ENCODE data around the gene LMTK2.

The LMTK2 gene

DNA sequence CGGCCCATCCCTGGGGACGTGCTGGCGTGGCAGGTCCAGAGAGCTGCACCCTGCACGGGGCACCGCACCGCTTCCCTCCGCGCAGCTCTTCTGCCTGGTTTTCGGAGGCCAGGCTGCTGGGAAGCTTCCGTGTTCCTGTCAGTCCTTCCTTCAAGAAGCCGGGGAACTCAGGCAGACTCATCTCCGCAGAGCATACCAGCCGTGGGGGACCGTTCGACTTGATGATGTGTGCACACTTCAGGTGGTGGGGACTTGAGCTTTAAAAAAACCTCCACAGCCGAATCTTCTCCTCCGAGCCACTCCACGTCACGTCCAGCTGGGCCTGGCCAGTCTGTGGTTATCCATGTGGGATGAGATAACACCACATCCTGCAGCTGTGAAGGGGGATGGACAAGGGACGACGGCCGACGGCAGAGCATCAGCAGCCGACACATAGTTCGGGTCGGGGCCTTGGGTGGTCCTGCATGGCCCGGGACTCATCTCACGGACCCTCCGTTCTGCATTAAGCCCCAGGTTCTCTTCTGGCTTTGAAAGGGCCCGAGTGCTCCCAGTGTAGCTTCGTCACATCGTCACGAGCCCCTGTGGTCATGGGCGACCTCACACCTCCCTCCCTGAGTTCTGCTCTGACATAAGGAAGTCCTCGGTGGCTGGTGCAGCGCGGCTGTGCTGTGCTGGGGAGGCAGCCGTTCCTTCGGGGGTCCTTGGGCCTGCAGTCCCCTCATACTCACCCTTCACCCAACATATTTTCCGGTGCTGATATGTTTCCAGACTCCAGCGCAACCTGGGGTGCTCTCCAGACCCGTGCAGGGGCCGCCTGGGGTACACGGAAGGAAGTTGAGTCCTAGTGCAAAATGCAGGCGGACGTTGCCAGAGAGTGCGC lies 100.0 kb downstream of the LMTK2 start:
- Histone ChIP-seq H3K36me3 (ENCODE audit: control insufficient read depth, insufficient read depth, low read length) (no peaks in the 10 kb centered on the region), H3K9ac (no peak overlapping the region), H3K9me3 (ENCODE audit: control insufficient read depth, low read length) (no peaks in the 10 kb centered on the region), H3K27me3 (ENCODE audit: control insufficient read depth, insufficient read depth, low read length) (no peaks in the 10 kb centered on the region), H3K27ac (no peak overlapping the region), H3K4me3 (ENCODE audit: low read depth, low read length) (no peak overlapping the region), H3K4me2 (ENCODE audit: low read length) (no peak overlapping the region), H3K79me2 (no peaks in the 10 kb centered on the region), H2AFZ (no peak overlapping the region), H3K4me1 (no peaks in the 10 kb centered on the region)
- TF ChIP-seq, protein P1, sequence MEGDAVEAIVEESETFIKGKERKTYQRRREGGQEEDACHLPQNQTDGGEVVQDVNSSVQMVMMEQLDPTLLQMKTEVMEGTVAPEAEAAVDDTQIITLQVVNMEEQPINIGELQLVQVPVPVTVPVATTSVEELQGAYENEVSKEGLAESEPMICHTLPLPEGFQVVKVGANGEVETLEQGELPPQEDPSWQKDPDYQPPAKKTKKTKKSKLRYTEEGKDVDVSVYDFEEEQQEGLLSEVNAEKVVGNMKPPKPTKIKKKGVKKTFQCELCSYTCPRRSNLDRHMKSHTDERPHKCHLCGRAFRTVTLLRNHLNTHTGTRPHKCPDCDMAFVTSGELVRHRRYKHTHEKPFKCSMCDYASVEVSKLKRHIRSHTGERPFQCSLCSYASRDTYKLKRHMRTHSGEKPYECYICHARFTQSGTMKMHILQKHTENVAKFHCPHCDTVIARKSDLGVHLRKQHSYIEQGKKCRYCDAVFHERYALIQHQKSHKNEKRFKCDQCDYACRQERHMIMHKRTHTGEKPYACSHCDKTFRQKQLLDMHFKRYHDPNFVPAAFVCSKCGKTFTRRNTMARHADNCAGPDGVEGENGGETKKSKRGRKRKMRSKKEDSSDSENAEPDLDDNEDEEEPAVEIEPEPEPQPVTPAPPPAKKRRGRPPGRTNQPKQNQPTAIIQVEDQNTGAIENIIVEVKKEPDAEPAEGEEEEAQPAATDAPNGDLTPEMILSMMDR (IDR thresholded peaks at IDR 0.05) = no peak

DNA sequence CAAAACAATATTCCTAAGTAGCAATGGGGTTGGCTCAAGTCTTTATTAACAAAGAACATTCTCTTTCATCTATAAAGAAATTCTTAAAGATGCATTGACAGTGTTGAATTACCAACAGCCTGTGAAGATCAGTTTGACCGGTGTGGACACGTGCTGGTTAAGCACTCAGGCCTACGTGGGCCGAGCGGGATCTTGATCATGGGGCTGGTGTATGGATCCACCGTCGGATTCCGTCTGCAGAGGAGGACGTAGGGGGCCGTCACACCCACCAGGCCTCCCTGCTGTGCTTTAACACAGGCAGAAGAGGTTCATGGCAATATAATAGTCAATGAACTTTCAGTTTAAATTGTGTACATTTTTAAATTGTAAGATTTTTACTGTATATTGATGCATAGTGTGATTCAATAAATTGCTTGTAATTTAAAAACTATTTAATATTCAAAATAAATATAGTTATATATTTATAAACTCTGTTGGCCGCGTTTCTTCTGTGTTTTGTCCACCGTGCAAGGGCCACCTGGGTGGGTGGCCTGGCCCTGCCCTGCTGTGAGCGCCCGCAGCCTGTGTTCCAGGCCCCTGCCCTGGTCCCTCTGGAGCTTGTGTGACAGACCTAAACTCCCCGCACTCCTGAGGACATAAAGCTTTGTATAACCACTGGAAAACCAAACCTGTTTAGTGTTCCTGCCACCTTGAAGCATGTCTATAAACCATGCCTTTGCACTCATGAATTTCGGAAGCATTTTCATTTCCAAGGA lies 102.7 kb downstream of the LMTK2 start:
- Histone ChIP-seq H3K9ac (no peak overlapping the region), H3K36me3 (ENCODE audit: control insufficient read depth, insufficient read depth, low read length) (no peaks in the 10 kb centered on the region), H3K27ac (no peak overlapping the region), H3K79me2 (no peaks in the 10 kb centered on the region), H2AFZ (no peak overlapping the region), H3K4me2 (ENCODE audit: low read length) (no peak overlapping the region), H3K27me3 (ENCODE audit: control insufficient read depth, insufficient read depth, low read length) (no peaks in the 10 kb centered on the region), H3K4me3 (ENCODE audit: low read depth, low read length) (no peak overlapping the region), H3K9me3 (ENCODE audit: control insufficient read depth, low read length) (no peaks in the 10 kb centered on the region), H3K4me1 (no peaks in the 10 kb centered on the region)
- TF ChIP-seq, protein P1 (IDR thresholded peaks at IDR 0.05) = no peak

DNA sequence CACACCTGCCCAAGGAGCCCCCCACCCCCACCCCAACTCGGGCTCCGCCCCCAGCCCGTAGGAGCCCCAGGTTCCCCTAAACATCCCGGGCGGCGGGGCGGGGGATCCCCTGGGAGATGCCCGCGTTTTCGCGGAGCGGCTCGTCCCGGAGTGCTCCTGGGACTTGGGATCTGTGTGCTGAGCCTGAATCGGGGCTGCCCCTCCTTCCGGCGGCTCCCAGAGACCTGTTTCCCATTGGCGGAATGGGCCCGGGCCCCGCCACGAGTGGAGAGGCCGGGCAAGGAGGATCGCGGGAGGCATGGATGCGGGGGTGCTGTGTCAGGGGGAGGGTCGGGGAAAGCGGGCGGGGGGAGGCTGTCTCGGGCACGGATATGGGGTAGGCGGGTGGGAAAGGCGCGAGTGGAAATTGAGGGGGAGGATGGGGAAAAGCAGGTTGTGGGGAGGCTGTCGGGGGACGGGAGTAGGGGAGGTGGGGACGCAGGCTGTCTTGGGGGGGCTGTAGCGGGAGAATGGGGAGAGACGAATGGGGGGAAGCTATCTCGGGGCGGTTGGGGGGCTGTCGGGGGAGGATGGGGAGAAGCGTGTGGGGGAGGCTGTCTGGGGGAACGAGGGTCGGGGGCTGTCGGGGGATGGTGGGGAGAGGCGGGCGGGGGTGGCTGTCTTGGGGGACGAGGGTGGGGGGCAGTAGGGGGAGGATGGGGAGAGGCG lies 104.0 kb downstream of the LMTK2 start:
- Histone ChIP-seq H3K9me3 (ENCODE audit: control insufficient read depth, low read length) (no peaks in the 10 kb centered on the region), H3K9ac (no peak overlapping the region), H3K4me3 (ENCODE audit: low read depth, low read length) (no peak overlapping the region), H3K4me1 (no peaks in the 10 kb centered on the region), H2AFZ (peak overlapping the region; percentile 64), H3K36me3 (ENCODE audit: control insufficient read depth, insufficient read depth, low read length) (no peaks in the 10 kb centered on the region), H3K79me2 (no peaks in the 10 kb centered on the region), H3K27ac (no peak overlapping the region), H3K4me2 (ENCODE audit: low read length) (no peak overlapping the region), H3K27me3 (ENCODE audit: control insufficient read depth, insufficient read depth, low read length) (no peaks in the 10 kb centered on the region)
- TF ChIP-seq, protein P1 (IDR thresholded peaks at IDR 0.05) = no peak

DNA sequence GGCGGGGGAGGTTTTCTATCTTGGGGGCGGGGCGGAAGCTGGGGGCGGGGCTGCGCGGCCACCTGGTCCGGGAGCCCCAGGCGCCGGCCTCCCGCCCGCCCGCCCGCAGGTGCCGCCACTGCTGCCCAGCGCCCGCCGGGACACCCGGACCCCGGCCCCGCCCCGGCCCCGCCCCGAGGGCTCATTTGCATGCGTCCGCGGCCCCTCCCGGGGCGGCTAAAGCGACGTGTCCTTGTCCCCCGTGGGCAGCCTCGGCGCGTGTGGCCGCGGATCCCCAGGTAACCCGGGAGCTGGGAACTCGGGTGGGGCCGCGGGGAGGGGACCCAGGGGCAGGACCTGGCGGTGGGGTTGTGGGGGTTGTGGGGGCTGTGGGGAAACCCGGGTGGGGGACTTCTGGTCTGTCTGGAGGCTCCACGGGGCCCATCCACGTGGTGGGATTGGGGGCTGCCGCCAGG lies 104.6 kb downstream of the LMTK2 start, which contains the start of gene BHLHA15:
Gene BHLHA15 (plus strand): TSS at position 219 of the 455 bp plus-strand sequence. CDS start 871 bp downstream, outside the sequence.
- Histone ChIP-seq H3K9me3 (ENCODE audit: control insufficient read depth, low read length) (no peaks in the 10 kb centered on the region), H3K4me3 (ENCODE audit: low read depth, low read length) (no peak within 1 kb of the TSS), H3K9ac (no peak within 1 kb of the TSS), H3K79me2 (no peaks in the 10 kb centered on the region), H3K4me1 (no peaks in the 10 kb centered on the region), H3K4me2 (ENCODE audit: low read length) (no peak within 1 kb of the TSS), H3K27ac (no peak within 1 kb of the TSS), H2AFZ (peak within 1 kb of the TSS; percentile 64), H3K27me3 (ENCODE audit: control insufficient read depth, insufficient read depth, low read length) (no peaks in the 10 kb centered on the region), H3K36me3 (ENCODE audit: control insufficient read depth, insufficient read depth, low read length) (no peaks in the 10 kb centered on the region)
- TF ChIP-seq, protein P1 (IDR thresholded peaks at IDR 0.05) = no peak

Measured in parathyroid adenoma (tissue), 2 donors.